NCI-H1092 treated with DMSO at 0.1 percent for 48 hours (cell line): ENCODE data around the gene DRC3.

Experiments
- DNase-seq: peaks from one replicate; lab custom pipeline; 2025; lab: John Stamatoyannopoulos, UW

The DRC3 gene

DNA sequence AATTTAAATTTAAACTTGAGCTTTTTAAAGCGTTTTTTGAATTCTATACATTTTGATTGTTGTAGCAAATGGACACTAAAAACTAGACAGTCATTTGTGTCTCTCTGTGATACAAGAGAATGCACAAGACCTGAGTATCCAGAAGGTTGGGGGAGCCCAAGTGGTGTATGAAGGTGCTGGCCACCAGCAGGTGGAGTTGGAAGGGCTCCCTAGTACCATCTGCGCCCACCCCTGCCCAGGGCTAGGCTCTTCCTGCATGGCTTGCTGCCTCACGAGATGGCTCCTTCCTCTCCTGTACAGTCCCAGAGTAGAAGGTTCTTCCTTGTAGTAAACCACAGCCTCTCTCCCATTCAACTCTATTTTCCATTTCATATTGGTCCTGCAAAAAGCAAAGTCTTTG is 83.6 kb downstream of the DRC3 start:
- no peak for DNase-seq

DNA sequence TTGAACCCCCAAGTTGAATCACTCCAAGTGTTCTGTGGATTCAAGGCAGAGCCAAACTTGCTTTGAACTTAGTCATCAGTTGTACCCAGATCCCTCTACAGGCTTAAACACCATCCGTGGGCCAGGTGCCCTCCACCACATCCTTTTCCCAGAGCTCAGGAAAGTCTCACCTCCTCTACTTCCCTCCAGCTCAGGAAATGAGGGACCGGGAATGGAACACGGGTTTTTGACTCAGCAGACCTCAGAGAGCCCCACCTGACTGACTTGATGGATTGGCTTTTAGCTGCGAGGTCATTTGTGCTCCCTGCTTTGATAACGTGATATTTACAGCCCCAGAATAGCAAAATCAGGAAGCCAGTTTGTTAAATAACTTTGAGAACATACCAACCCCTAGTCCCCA is 86.6 kb downstream of the DRC3 start:
- DNase-seq: no peak

- no peak for DNase-seq
These were observed 91.4 kb downstream of the DRC3 start for GRCh38 chr17:18064053-18064452.

DNA sequence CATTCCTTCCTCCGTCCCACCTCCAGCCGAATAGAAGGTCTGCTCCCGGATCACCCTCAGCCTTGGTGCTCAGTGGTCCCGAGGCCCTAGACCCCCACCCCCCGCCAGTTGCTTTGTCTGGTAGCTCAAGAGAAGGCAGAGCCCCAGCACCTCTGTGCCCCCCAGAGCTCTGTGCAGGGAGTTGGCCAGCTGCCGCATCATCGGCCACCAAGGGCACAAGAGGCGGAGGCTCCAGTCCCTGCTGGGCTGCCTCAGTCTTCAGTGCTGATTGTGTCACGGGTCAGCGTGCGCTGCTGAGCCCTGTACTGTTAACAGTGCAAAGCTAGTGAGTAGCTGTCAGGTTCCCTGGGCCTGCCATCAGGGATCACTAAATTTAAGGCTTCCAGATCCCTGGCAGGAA is 92.9 kb downstream of the DRC3 start:
- DNase-seq: no peak
